GM12878 (cell line): ENCODE data around the gene BTF3L4. TPM values are rescaled to one million over a fixed set of nuclear protein-coding genes. Genes with fewer than 3 reads are reported as not detected.

ENCODE experiments used
- BCL11A ChIP-seq: IDR thresholded peaks from 2 replicates; pipeline ENCODE4 v1.6.1; 2011; ENCODE audit warnings: low read depth, low read length
- CHD2 ChIP-seq: IDR thresholded peaks from 2 replicates; pipeline ENCODE4 v1.6.1; 2011; ENCODE audit warnings: low read depth, low read length, improper control_type of control experiment, borderline replicate concordance
- EGR1 ChIP-seq, 2 experiments: IDR thresholded peaks; 1 replicate in 1 of 2; 2 replicates in 1 of 2; pipeline ENCODE4 v1.6.1; 2011 to 2012; ENCODE audit warnings: low read depth in 2 of 2, low read length in 2 of 2, borderline replicate concordance in 1 of 2, mild to moderate bottlenecking in 1 of 2, moderate library complexity in 1 of 2
- EZH2 ChIP-seq: IDR thresholded peaks from 2 replicates; pipeline ENCODE4 v1.6.1; 2012; ENCODE audit warnings: low read depth, mild to moderate bottlenecking, control low read depth, inconsistent platforms, low read length, borderline replicate concordance; ENCODE audit not compliant: control insufficient read depth
- FOS ChIP-seq: IDR thresholded peaks from 3 replicates; pipeline ENCODE4 v1.6.1; 2011; ENCODE audit warnings: borderline replicate concordance; ENCODE audit not compliant: insufficient read length; ENCODE audit errors: extremely low read depth
- GATAD2B ChIP-seq: fragments of 450-650 bp; conservative IDR thresholded peaks from 2 replicates; pipeline ENCODE4 v1.6.1; 2017; ENCODE audit warnings: low read depth, mild to moderate bottlenecking, moderate library complexity
- HDGF ChIP-seq: fragments of 450-650 bp; IDR thresholded peaks from 2 replicates; pipeline ENCODE4 v1.6.1; 2016; ENCODE audit warnings: antibody characterized with exemption
- IKZF1 ChIP-seq: fragments of 450-650 bp; conservative IDR thresholded peaks from 2 replicates; pipeline ENCODE4 v1.6.1; 2017; ENCODE audit warnings: antibody characterized with exemption, mild to moderate bottlenecking
- KDM1A ChIP-seq: fragments of 200-600 bp; sonication (generic); IDR thresholded peaks from 2 replicates; pipeline ENCODE4 v1.6.1; 2016; ENCODE audit warnings: borderline replicate concordance
- MYC ChIP-seq: IDR thresholded peaks from 2 replicates; pipeline ENCODE4 v1.6.1; 2011; ENCODE audit warnings: mild to moderate bottlenecking, low read length, moderate library complexity, inconsistent platforms; ENCODE audit not compliant: insufficient read depth, insufficient replicate concordance, insufficient read length, severe bottlenecking
- RAD51 ChIP-seq: fragments of 450-650 bp; IDR thresholded peaks from 2 replicates; pipeline ENCODE4 v1.6.1; 2016; ENCODE audit warnings: moderate library complexity, mild to moderate bottlenecking, inconsistent platforms
- RBBP5 ChIP-seq: fragments of 200-600 bp; sonication (generic); conservative IDR thresholded peaks from 2 replicates; pipeline ENCODE4 v1.6.1; 2016
- RUNX3 ChIP-seq: IDR thresholded peaks from 2 replicates; pipeline ENCODE4 v1.6.1; 2012; ENCODE audit warnings: low read length, inconsistent platforms
- SREBF2 ChIP-seq: IDR thresholded peaks from 2 replicates; pipeline ENCODE4 v1.6.1; 2012; ENCODE audit warnings: mild to moderate bottlenecking, low read length
- TCF3 ChIP-seq: IDR thresholded peaks from 2 replicates; pipeline ENCODE4 v1.6.1; 2012; ENCODE audit warnings: low read depth, mild to moderate bottlenecking, low read length, borderline replicate concordance; ENCODE audit not compliant: insufficient read depth
- WRNIP1 ChIP-seq: IDR thresholded peaks from 2 replicates; pipeline ENCODE4 v1.6.1; 2011; ENCODE audit warnings: low read depth, low read length, improper control_type of control experiment, borderline replicate concordance
- ZNF207 ChIP-seq: fragments of 450-650 bp; IDR thresholded peaks from 2 replicates; pipeline ENCODE4 v1.6.1; 2014; ENCODE audit warnings: antibody characterized with exemption, mild to moderate bottlenecking, borderline replicate concordance
- ZNF24 ChIP-seq: fragments of 450-650 bp; IDR thresholded peaks from 2 replicates; pipeline ENCODE4 v1.6.1; 2017; ENCODE audit warnings: antibody characterized with exemption, mild to moderate bottlenecking
- ZNF384 ChIP-seq: IDR thresholded peaks from 2 replicates; pipeline ENCODE4 v1.6.1; 2012; ENCODE audit warnings: low read depth, mild to moderate bottlenecking, low read length, improper control_type of control experiment, borderline replicate concordance
- polyA plus RNA-seq, 11 experiments: library from polyadenylated mRNA; depleted of rRNA in 4 of 11; unstranded in 6 of 11; stranded (reverse) in 5 of 11; fragments of >200 nt; fragmentation: Nextera tagmentation in 4 of 11; fragmentation: Illumina TruSeq in 1 of 11; extraction: Ambion mirVana in 4 of 11; extraction: Trizol in 1 of 11; gene quantifications; 1 replicate in 1 of 11; 2 replicates in 10 of 11; pipeline versions ENCODE4 v1.2.1 to v1.2.3, GENCODE V29; 2011 to 2016; ENCODE audit warnings: inconsistent platforms in 2 of 11, missing spikeins in 2 of 11, low read depth in 1 of 11
- total RNA-seq, 4 experiments: library from RNA; depleted of rRNA in 3 of 4; stranded (reverse); fragments of >200 nt in 3 of 4; fragmentation: Illumina TruSeq in 1 of 4; extraction: Trizol in 1 of 4; gene quantifications; 2 replicates each; pipeline versions ENCODE4 v1.2.1 to v1.2.3, GENCODE V29; 2013 to 2021
- TF ChIP-seq, protein P1 (sequence below): IDR thresholded peaks from 2 replicates; pipeline ENCODE4 v1.6.1; 2012; ENCODE audit warnings: mild to moderate bottlenecking, low read depth, low read length
- TF ChIP-seq, protein P2 (sequence below): fragments of 450-650 bp; IDR thresholded peaks from 2 replicates; pipeline ENCODE4 v1.6.1; 2017; ENCODE audit warnings: mild to moderate bottlenecking, moderate library complexity
- TF ChIP-seq, protein P3 (sequence below): fragments of 450-650 bp; IDR thresholded peaks from 2 replicates; pipeline ENCODE4 v1.6.1; 2014; ENCODE audit warnings: mild to moderate bottlenecking

BTF3L4 gene
- total and polyA plus RNA-seq, 10 of the 15 experiments (the other 5 are each of a cell fraction or from before 2014, with no cell fraction given) = 25.0 to 76.9 (median 66.8) TPM

- TF ChIP-seq TCF3 (no peak), KDM1A (no peak), EZH2 (no peak), ZNF207 (no peak; the same call in 1 of the 2 replicates), WRNIP1 (no peak), MYC (no peak), HDGF (no peak), BCL11A (no peak), GATAD2B (peak; percentile 65; the same call in 1 of the 2 replicates), IKZF1 (peak; percentile 73), SREBF2 (no peak), ZNF384 (peak; percentile 95), RUNX3 (peak; percentile 41), RAD51 (no peak), FOS (no peak), CHD2 (peak; percentile 77), ZNF24 (no peak), EGR1 (IDR thresholded peaks at IDR 0.05; ENCODE audit: borderline replicate concordance in 1 of 2, low read depth in 2 of 2, low read length in 2 of 2) (no peak), RBBP5 (no peak)
- TF ChIP-seq, protein P1, sequence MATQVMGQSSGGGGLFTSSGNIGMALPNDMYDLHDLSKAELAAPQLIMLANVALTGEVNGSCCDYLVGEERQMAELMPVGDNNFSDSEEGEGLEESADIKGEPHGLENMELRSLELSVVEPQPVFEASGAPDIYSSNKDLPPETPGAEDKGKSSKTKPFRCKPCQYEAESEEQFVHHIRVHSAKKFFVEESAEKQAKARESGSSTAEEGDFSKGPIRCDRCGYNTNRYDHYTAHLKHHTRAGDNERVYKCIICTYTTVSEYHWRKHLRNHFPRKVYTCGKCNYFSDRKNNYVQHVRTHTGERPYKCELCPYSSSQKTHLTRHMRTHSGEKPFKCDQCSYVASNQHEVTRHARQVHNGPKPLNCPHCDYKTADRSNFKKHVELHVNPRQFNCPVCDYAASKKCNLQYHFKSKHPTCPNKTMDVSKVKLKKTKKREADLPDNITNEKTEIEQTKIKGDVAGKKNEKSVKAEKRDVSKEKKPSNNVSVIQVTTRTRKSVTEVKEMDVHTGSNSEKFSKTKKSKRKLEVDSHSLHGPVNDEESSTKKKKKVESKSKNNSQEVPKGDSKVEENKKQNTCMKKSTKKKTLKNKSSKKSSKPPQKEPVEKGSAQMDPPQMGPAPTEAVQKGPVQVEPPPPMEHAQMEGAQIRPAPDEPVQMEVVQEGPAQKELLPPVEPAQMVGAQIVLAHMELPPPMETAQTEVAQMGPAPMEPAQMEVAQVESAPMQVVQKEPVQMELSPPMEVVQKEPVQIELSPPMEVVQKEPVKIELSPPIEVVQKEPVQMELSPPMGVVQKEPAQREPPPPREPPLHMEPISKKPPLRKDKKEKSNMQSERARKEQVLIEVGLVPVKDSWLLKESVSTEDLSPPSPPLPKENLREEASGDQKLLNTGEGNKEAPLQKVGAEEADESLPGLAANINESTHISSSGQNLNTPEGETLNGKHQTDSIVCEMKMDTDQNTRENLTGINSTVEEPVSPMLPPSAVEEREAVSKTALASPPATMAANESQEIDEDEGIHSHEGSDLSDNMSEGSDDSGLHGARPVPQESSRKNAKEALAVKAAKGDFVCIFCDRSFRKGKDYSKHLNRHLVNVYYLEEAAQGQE = no peak
- TF ChIP-seq, protein P2, sequence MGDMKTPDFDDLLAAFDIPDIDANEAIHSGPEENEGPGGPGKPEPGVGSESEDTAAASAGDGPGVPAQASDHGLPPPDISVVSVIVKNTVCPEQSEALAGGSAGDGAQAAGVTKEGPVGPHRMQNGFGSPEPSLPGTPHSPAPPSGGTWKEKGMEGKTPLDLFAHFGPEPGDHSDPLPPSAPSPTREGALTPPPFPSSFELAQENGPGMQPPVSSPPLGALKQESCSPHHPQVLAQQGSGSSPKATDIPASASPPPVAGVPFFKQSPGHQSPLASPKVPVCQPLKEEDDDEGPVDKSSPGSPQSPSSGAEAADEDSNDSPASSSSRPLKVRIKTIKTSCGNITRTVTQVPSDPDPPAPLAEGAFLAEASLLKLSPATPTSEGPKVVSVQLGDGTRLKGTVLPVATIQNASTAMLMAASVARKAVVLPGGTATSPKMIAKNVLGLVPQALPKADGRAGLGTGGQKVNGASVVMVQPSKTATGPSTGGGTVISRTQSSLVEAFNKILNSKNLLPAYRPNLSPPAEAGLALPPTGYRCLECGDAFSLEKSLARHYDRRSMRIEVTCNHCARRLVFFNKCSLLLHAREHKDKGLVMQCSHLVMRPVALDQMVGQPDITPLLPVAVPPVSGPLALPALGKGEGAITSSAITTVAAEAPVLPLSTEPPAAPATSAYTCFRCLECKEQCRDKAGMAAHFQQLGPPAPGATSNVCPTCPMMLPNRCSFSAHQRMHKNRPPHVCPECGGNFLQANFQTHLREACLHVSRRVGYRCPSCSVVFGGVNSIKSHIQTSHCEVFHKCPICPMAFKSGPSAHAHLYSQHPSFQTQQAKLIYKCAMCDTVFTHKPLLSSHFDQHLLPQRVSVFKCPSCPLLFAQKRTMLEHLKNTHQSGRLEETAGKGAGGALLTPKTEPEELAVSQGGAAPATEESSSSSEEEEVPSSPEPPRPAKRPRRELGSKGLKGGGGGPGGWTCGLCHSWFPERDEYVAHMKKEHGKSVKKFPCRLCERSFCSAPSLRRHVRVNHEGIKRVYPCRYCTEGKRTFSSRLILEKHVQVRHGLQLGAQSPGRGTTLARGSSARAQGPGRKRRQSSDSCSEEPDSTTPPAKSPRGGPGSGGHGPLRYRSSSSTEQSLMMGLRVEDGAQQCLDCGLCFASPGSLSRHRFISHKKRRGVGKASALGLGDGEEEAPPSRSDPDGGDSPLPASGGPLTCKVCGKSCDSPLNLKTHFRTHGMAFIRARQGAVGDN = peak; percentile 65; the same call in 1 of the 2 replicates
- TF ChIP-seq, protein P3, sequence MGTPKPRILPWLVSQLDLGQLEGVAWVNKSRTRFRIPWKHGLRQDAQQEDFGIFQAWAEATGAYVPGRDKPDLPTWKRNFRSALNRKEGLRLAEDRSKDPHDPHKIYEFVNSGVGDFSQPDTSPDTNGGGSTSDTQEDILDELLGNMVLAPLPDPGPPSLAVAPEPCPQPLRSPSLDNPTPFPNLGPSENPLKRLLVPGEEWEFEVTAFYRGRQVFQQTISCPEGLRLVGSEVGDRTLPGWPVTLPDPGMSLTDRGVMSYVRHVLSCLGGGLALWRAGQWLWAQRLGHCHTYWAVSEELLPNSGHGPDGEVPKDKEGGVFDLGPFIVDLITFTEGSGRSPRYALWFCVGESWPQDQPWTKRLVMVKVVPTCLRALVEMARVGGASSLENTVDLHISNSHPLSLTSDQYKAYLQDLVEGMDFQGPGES = no peak
Observed at GRCh38 chr1:52055066-52055865, 829 bp upstream of the BTF3L4 start, which contains the start of gene TXNDC12 (continued).
